GM21360 (cell line): Measurements from ENCODE around the gene NRP1.
"Not testable (repeated sequence)": the region's sequence is repeated elsewhere in the genome, so short reads cannot be mapped to it uniquely, and the experiment has no call there.

Source experiments
- ATAC-seq: cut with Tn5 transposase; IDR thresholded peaks from one replicate; pipeline ENCODE4 v1.9.1; 2021; ENCODE audit warnings: mild to moderate bottlenecking, moderate library complexity; ENCODE audit not compliant: unreplicated experiment

The NRP1 gene

GRCh38 chr10:33240931-33241330 is 93.5 kb downstream of the NRP1 start:
- ATAC-seq: no peak

GRCh38 chr10:33240258-33240657 is 94.2 kb downstream of the NRP1 start:
- no peak for ATAC-seq

- ATAC-seq: no peak
Observed at GRCh38 chr10:33239257-33239656, 95.2 kb downstream of the NRP1 start.

GRCh38 chr10:33238643-33239042 is 95.8 kb downstream of the NRP1 start:
- ATAC-seq: no peak

GRCh38 chr10:33237736-33238624 is 96.5 kb downstream of the NRP1 start:
- ATAC-seq: no peak

- no peak for ATAC-seq
Observed at GRCh38 chr10:33236916-33237315, 97.6 kb downstream of the NRP1 start.

GRCh38 chr10:33235951-33236350 is 98.5 kb downstream of the NRP1 start:
- ATAC-seq: no peak

GRCh38 chr10:33235251-33235884 is 99.1 kb downstream of the NRP1 start:
- no peak for ATAC-seq

- no peak for ATAC-seq
Observed at GRCh38 chr10:33234831-33235237, 99.6 kb downstream of the NRP1 start.

- no peak for ATAC-seq
Observed at GRCh38 chr10:33233635-33234034, 100.8 kb downstream of the NRP1 start.

GRCh38 chr10:33233221-33233620 is 101.2 kb downstream of the NRP1 start:
- no peak for ATAC-seq

GRCh38 chr10:33231621-33232350 is 102.7 kb downstream of the NRP1 start:
- ATAC-seq: no peak

GRCh38 chr10:33229949-33230267 is 104.6 kb downstream of the NRP1 start:
- no peak for ATAC-seq

- no peak for ATAC-seq
Observed at GRCh38 chr10:33229252-33229948, 105.1 kb downstream of the NRP1 start.

GRCh38 chr10:33228426-33228825 is 106.0 kb downstream of the NRP1 start:
- no peak for ATAC-seq

GRCh38 chr10:33227489-33227888 is 107.0 kb downstream of the NRP1 start:
- no peak for ATAC-seq

- no peak for ATAC-seq
Observed at GRCh38 chr10:33224251-33224965, 110.1 kb downstream of the NRP1 start.

GRCh38 chr10:33223326-33224000 is 111.0 kb downstream of the NRP1 start:
- ATAC-seq: no peak

GRCh38 chr10:33222304-33222703 is 112.2 kb downstream of the NRP1 start:
- not testable (repeated sequence) for ATAC-seq

- ATAC-seq: no peak
Observed at GRCh38 chr10:33217854-33218253, 116.6 kb downstream of the NRP1 start.
